Subcutaneous abdominal adipose tissue (tissue), 5 donors: ENCODE data around the gene RAB4B.
"Not testable (repeated sequence)": the region's sequence is repeated elsewhere in the genome, so short reads cannot be mapped to it uniquely, and the experiment has no call there.

Experiments
- H3K27ac ChIP-seq: one replicate; pipeline ENCODE4 v1.7.0; 2013; ENCODE audit warnings: low read depth, mild to moderate bottlenecking, inconsistent platforms, low read length, moderate library complexity
- H3K27me3 ChIP-seq, 5 donors: one replicate each; pipeline ENCODE4 v1.7.0; 2013; ENCODE audit warnings: low read length in 5 of 5, inconsistent platforms in 1 of 5; ENCODE audit not compliant: control insufficient read depth in 5 of 5, insufficient read depth in 4 of 5
- H3K36me3 ChIP-seq, 5 donors: one replicate each; pipeline ENCODE4 v1.7.0; 2013; ENCODE audit warnings: low read length in 5 of 5; ENCODE audit not compliant: control insufficient read depth in 5 of 5, insufficient read depth in 5 of 5
- H3K4me1 ChIP-seq, 5 donors: one replicate each; pipeline ENCODE4 v1.7.0; 2013; ENCODE audit warnings: low read length in 5 of 5, mild to moderate bottlenecking in 3 of 5, moderate library complexity in 1 of 5; ENCODE audit not compliant: control insufficient read depth in 5 of 5, insufficient read depth in 5 of 5
- H3K4me3 ChIP-seq, 5 donors: one replicate each; pipeline ENCODE4 v1.7.0; 2013; ENCODE audit warnings: low read length in 5 of 5, low read depth in 1 of 5
- H3K9ac ChIP-seq, 5 donors: one replicate each; pipeline ENCODE4 v1.7.0; 2013; ENCODE audit warnings: low read length in 5 of 5, mild to moderate bottlenecking in 4 of 5, moderate library complexity in 3 of 5
- H3K9me3 ChIP-seq, 5 donors: one replicate each; pipeline ENCODE4 v1.7.0; 2013; ENCODE audit warnings: low read length in 5 of 5; ENCODE audit not compliant: control insufficient read depth in 5 of 5
- donor health status: healthy.
- donor health status: healthy.
- donor health status: healthy.
- donor health status: healthy.
- donor health status: healthy.

Gene RAB4B

GRCh38 chr19:40777937-40778705 lies at the start of gene RAB4B:
Gene RAB4B, plus strand, starts transcription at chr19:40778247. Its CDS starts 129 bp downstream, at chr19:40778376.
- Histone ChIP-seq H3K36me3 (peaks cover 0 to 9% (median 4%) of the 10 kb centered on the region in 5 donors), H3K9me3 (no peaks in the 10 kb centered on the region), H3K27me3 (no peaks in the 10 kb centered on the region), H3K4me1 (peaks cover 9 to 22% (median 20%) of the 10 kb centered on the region in 5 donors), H3K4me3 (peak within 1 kb of the TSS; percentile 77 to 98 (median 87)), H3K27ac (peak within 1 kb of the TSS; percentile 92), H3K9ac (peak within 1 kb of the TSS; percentile 47 to 93 (median 79))

- H3K4me3 ChIP-seq, H3K27ac ChIP-seq, H3K9ac ChIP-seq, H3K4me1 ChIP-seq, H3K27me3 ChIP-seq, H3K9me3 ChIP-seq: not testable (repeated sequence)
- H3K36me3 ChIP-seq, result peaks cover 25 to 87% (median 84%) of the 10 kb centered on the region in 5 donors
Measured at GRCh38 chr19:40730065-40730464, 48.0 kb upstream of the RAB4B start.

GRCh38 chr19:40732304-40732703 lies 45.7 kb upstream of the RAB4B start:
- H3K36me3 ChIP-seq, result peaks cover 20 to 93% (median 89%) of the 10 kb centered on the region in 5 donors
- H3K9me3 ChIP-seq, H3K27ac ChIP-seq: not testable (repeated sequence)

GRCh38 chr19:40733149-40733548 lies 44.9 kb upstream of the RAB4B start:
- no peak overlapping the region for H3K9ac ChIP-seq
- no peaks in the 10 kb centered on the region for H3K9me3 ChIP-seq
- H3K27ac ChIP-seq, result no peak overlapping the region
- H3K36me3 ChIP-seq, result peaks cover 20 to 89% (median 86%) of the 10 kb centered on the region in 5 donors
- H3K27me3 ChIP-seq, result no peaks in the 10 kb centered on the region
- H3K4me3 ChIP-seq, result no peak overlapping the region
- no peaks in the 10 kb centered on the region for H3K4me1 ChIP-seq

More at GRCh38 chr19:40732304-40732703, 45.7 kb upstream of the RAB4B start:
- not testable (repeated sequence) for H3K27me3 ChIP-seq, H3K9ac ChIP-seq, H3K4me3 ChIP-seq, H3K4me1 ChIP-seq

- no peaks in the 10 kb centered on the region for H3K9me3 ChIP-seq
- H3K4me3 ChIP-seq, result no peak overlapping the region
- no peaks in the 10 kb centered on the region for H3K27me3 ChIP-seq
- H3K4me1 ChIP-seq, result peaks cover 0 to 7% (median 5%) of the 10 kb centered on the region in 5 donors
- H3K27ac ChIP-seq, result no peak overlapping the region
- peaks cover 19 to 94% (median 89%) of the 10 kb centered on the region in 5 donors for H3K36me3 ChIP-seq
- H3K9ac ChIP-seq, result no peak overlapping the region
Measured at GRCh38 chr19:40735013-40735771, 42.9 kb upstream of the RAB4B start.

- no peak overlapping the region for H3K27ac ChIP-seq
- no peaks in the 10 kb centered on the region for H3K9me3 ChIP-seq
- H3K27me3 ChIP-seq, result no peaks in the 10 kb centered on the region
- H3K36me3 ChIP-seq, result peaks cover 12 to 86% (median 82%) of the 10 kb centered on the region in 5 donors
- no peak overlapping the region for H3K9ac ChIP-seq
- no peak overlapping the region for H3K4me3 ChIP-seq
- peaks cover 0 to 14% (median 13%) of the 10 kb centered on the region in 5 donors for H3K4me1 ChIP-seq
Measured at GRCh38 chr19:40736661-40737060, 41.4 kb upstream of the RAB4B start.

- Histone ChIP-seq H3K9ac (no peak overlapping the region), H3K4me3 (no peak overlapping the region), H3K27me3 (no peaks in the 10 kb centered on the region), H3K9me3 (no peaks in the 10 kb centered on the region), H3K36me3 (peaks cover 12 to 84% (median 78%) of the 10 kb centered on the region in 5 donors), H3K4me1 (peaks cover 0 to 14% (median 13%) of the 10 kb centered on the region in 5 donors), H3K27ac (no peak overlapping the region)
Measured at GRCh38 chr19:40737102-40737644, 40.9 kb upstream of the RAB4B start.

GRCh38 chr19:40739030-40739839 lies 38.8 kb upstream of the RAB4B start:
- no peaks in the 10 kb centered on the region for H3K9me3 ChIP-seq
- peak overlapping the region in 1 of 5 donors; percentile 19 for H3K9ac ChIP-seq
- H3K4me1 ChIP-seq, result peaks cover 0 to 14% (median 13%) of the 10 kb centered on the region in 5 donors
- peak overlapping the region; percentile 54 for H3K27ac ChIP-seq
- H3K4me3 ChIP-seq, result no peak overlapping the region
- peaks cover 3 to 77% (median 69%) of the 10 kb centered on the region in 5 donors for H3K36me3 ChIP-seq
- no peaks in the 10 kb centered on the region for H3K27me3 ChIP-seq

GRCh38 chr19:40739871-40740703 lies 38.0 kb upstream of the RAB4B start:
- Histone ChIP-seq H3K36me3 (peaks cover 0 to 69% (median 63%) of the 10 kb centered on the region in 5 donors), H3K9ac (peak overlapping the region in 1 of 5 donors; percentile 19), H3K4me3 (peak overlapping the region in 2 of 5 donors; percentile 24 to 36), H3K27me3 (no peaks in the 10 kb centered on the region), H3K9me3 (no peaks in the 10 kb centered on the region), H3K4me1 (peaks cover 0 to 17% (median 15%) of the 10 kb centered on the region in 5 donors), H3K27ac (peak overlapping the region; percentile 54)
